HG03342 (cell line): ENCODE measurements around the gene SRP9.
"Not testable (repeated sequence)": the region's sequence is repeated elsewhere in the genome, so short reads cannot be mapped to it uniquely, and the experiment has no call there.

Experiments used
- ATAC-seq: cut with Tn5 transposase; IDR thresholded peaks from one replicate; pipeline ENCODE4 v1.9.1; 2021; ENCODE audit warnings: mild to moderate bottlenecking, moderate library complexity; ENCODE audit not compliant: unreplicated experiment

The SRP9 gene

GRCh38 chr1:225813214-225813964 is 35.8 kb downstream of the SRP9 start:
- no peak for ATAC-seq

GRCh38 chr1:225814381-225814780 is 36.8 kb downstream of the SRP9 start:
- ATAC-seq, result no peak

GRCh38 chr1:225815090-225815489 is 37.5 kb downstream of the SRP9 start:
- ATAC-seq, result not testable (repeated sequence)

GRCh38 chr1:225815526-225816178 is 38.0 kb downstream of the SRP9 start:
- ATAC-seq, result no peak

GRCh38 chr1:225816643-225817538 is 39.3 kb downstream of the SRP9 start:
- no peak for ATAC-seq

- ATAC-seq, result no peak
Measured at GRCh38 chr1:225817611-225818061, 40.0 kb downstream of the SRP9 start.

GRCh38 chr1:225818229-225818628 is 40.6 kb downstream of the SRP9 start:
- ATAC-seq, result no peak

- ATAC-seq, result no peak
Measured at GRCh38 chr1:225819346-225820192, 41.9 kb downstream of the SRP9 start.

GRCh38 chr1:225820522-225821120 is 43.0 kb downstream of the SRP9 start:
- ATAC-seq, result no peak

- ATAC-seq, result no peak
Measured at GRCh38 chr1:225822655-225823403, 45.2 kb downstream of the SRP9 start.

GRCh38 chr1:225823811-225824261 is 46.2 kb downstream of the SRP9 start:
- no peak for ATAC-seq

GRCh38 chr1:225824533-225824941 is 46.9 kb downstream of the SRP9 start:
- ATAC-seq, result no peak

GRCh38 chr1:225825078-225825477 is 47.5 kb downstream of the SRP9 start:
- ATAC-seq, result no peak

GRCh38 chr1:225825607-225826007 is 48.0 kb downstream of the SRP9 start:
- ATAC-seq, result no peak

GRCh38 chr1:225827076-225827475 is 49.5 kb downstream of the SRP9 start:
- no peak for ATAC-seq

GRCh38 chr1:225828706-225829345 is 51.2 kb downstream of the SRP9 start:
- no peak for ATAC-seq

- no peak for ATAC-seq
Measured at GRCh38 chr1:225830841-225831240, 53.2 kb downstream of the SRP9 start.

- no peak for ATAC-seq
Measured at GRCh38 chr1:225834417-225835329, 57.0 kb downstream of the SRP9 start.
